ENCODE results near the gene SERPINF2. TPM values are rescaled to one million over a fixed set of nuclear protein-coding genes. Genes with fewer than 3 reads are reported as not detected.

SERPINF2 gene
- total RNA-seq, 4 donors from 2014 or later: 8.0 to 19.8 (median 9.6) TPM

DNA sequence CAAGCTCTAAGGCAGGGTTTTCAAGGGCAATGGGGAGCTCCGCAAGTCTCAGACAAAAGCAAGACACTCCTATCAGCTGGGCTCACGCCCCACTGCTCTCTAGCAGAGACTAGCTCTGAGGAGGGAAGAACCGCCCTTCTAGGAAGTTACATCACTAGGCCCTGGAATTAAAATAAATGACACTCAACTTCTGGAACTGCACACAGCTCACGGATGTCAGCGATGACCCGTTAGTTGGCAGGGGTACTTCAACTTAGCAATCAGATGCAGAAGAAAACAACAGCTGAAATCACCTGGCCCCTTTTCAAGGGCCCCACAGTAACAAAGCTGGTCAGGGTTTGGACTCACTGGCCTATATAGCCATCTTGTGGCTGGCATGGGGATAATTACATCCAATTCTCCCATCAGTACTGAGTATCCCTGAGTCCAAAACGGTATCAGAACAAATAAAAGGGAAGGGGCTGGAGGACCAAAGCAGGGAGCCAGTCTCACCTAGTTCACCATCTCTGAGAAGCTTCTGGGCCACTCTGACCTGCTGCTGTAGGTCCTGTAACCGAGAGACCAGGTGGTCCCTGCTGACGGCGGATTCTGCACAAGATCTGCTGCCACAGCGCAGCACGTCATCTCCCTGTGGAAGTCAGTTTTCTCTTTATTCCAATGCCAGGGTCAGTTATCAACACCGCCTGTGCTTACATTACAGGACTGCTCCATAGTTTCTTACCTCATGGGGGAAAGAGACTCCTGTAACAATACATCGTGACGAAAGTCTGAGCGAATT lies 41.4 kb downstream of the SERPINF2 start:
- TF ChIP-seq, protein P1, sequence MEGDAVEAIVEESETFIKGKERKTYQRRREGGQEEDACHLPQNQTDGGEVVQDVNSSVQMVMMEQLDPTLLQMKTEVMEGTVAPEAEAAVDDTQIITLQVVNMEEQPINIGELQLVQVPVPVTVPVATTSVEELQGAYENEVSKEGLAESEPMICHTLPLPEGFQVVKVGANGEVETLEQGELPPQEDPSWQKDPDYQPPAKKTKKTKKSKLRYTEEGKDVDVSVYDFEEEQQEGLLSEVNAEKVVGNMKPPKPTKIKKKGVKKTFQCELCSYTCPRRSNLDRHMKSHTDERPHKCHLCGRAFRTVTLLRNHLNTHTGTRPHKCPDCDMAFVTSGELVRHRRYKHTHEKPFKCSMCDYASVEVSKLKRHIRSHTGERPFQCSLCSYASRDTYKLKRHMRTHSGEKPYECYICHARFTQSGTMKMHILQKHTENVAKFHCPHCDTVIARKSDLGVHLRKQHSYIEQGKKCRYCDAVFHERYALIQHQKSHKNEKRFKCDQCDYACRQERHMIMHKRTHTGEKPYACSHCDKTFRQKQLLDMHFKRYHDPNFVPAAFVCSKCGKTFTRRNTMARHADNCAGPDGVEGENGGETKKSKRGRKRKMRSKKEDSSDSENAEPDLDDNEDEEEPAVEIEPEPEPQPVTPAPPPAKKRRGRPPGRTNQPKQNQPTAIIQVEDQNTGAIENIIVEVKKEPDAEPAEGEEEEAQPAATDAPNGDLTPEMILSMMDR (IDR thresholded peaks at IDR 0.05; ENCODE audit: low read depth): no peak

- TF ChIP-seq, protein P1 (IDR thresholded peaks at IDR 0.05; ENCODE audit: low read depth): no peak
Observed at GRCh38 chr17:1785930-1786329, 43.3 kb downstream of the SERPINF2 start.

GRCh38 chr17:1786708-1787107 lies 44.0 kb downstream of the SERPINF2 start:
- TF ChIP-seq, protein P1 (IDR thresholded peaks at IDR 0.05; ENCODE audit: low read depth): no peak

DNA sequence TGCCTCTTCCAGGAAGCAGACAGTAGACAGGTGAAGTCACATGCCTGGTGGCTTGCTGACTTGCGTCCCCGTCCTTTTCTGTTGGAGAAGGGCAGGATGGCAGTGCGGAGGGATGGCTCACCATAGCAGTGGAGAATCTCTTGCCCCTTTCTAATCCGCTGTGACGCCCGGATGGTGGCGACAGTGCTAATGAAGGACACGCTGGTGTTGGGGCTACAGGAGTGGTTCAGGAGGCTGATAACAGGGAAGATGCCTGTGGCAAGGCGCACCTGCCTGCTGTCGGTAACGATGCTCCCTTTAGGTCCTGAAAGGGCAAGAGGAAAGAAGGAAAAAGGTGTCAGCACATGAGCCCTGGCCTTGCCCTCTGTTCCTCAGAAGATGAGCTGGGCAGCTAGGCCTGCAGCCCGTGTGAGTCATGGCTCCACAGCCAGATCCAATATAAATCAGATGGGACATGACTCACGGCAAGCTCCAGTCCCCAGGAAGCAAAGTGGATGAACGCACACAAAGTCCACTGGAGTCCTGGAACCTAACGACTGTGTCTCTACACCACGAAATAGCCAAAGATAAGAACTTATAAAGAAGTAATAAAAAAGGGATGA lies 44.7 kb downstream of the SERPINF2 start:
- TF ChIP-seq, protein P1 (IDR thresholded peaks at IDR 0.05; ENCODE audit: low read depth): no peak

DNA sequence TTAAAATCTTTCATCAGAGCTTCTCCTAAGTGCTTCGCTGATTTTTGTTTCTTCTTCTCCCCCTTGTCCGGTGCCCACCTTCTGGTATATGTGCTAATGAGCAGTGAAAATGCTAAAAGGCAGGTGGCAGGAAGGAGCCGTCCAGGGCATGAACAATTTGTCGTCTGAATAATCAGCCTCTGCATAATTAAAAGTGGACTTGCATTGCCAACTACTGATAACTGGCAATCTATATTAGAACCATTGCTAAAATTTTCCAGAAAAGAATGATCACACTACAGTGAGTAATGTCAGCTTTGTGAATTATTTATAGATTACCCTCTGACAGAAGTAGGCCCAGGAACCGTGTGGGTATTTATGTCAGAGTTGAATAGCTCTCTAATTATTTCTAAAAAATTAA lies 47.3 kb downstream of the SERPINF2 start:
- TF ChIP-seq, protein P1 (IDR thresholded peaks at IDR 0.05; ENCODE audit: low read depth): no peak

DNA sequence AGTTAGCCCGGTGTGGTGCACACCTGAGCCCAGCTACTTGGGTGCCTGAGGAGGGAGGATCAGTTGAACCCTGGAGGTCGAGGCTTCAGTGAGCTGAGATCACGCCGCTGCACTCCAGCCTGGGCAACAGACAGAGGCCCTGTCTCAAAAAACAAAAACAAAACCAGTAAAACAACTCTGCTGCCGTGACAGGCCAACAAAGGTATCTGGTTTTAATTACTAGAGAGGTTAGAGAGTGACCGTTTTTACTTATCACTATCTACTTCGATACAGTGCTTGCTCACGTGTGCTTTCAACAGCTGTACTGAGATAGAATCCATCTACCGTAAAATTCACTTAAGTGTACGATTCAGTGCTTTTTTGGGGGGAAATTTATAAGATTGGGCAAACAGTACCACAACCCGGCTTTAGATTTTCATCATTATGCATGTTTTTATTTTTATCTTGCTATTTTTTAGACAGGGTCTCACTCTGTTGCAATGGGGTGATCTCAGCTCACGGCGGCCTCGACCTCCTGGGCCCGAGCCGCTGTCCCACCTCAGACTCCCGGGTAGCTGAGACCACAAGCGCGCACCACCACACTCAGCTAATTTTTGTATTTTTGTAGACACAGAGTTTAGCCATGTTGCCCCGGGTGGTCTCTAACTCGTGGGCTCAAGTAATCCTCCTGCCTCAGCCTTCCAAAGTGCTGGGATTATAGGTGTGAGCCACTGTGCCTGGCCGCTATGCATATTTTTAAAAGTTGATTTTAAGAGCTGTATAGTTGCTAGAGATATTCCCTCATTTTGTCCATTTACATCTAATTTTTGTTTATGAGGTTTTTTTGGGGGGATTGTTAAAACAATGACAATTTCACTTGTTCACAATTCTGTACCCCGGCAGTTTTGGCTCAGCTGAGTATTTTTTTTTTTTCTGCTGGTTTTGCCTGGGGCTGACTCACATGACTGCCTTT lies 50.1 kb downstream of the SERPINF2 start:
- TF ChIP-seq, protein P1 (IDR thresholded peaks at IDR 0.05; ENCODE audit: low read depth): no peak

GRCh38 chr17:1793447-1793806 lies 50.8 kb downstream of the SERPINF2 start:
- TF ChIP-seq, protein P1 (IDR thresholded peaks at IDR 0.05; ENCODE audit: low read depth): no peak
